Left hindlimb (tissue), 1 donor: Measurements from ENCODE around the gene ACOT8.
"Not testable (repeated sequence)": the region's sequence is repeated elsewhere in the genome, so short reads cannot be mapped to it uniquely, and the experiment has no call there.

Experiments used
- DNase-seq: peaks from one replicate; pipeline ENCODE4 v3.0.0-alpha.2; 2018

The ACOT8 gene

GRCh38 chr20:45857114-45857881 lies at the start of gene ACOT8, which contains the start of gene ZSWIM3:
Gene ACOT8, minus strand, starts transcription at chr20:45857392. Its CDS starts 77 bp downstream, at chr20:45857315.
Gene ZSWIM3, plus strand, starts transcription at chr20:45857614. Its CDS starts 212 bp downstream, at chr20:45857826.
- peak; percentile 97 for DNase-seq

GRCh38 chr20:45905505-45906079 lies 48.4 kb upstream of the ACOT8 start:
- no peak for DNase-seq

GRCh38 chr20:45904583-45905504 lies 47.7 kb upstream of the ACOT8 start:
- no peak for DNase-seq

- DNase-seq = no peak
Observed at GRCh38 chr20:45902199-45902701, 45.1 kb upstream of the ACOT8 start.

GRCh38 chr20:45901332-45901731 lies 44.1 kb upstream of the ACOT8 start:
- not testable (repeated sequence) for DNase-seq

GRCh38 chr20:45899046-45899835 lies 42.0 kb upstream of the ACOT8 start:
- DNase-seq = no peak

GRCh38 chr20:45898285-45898684 lies 41.1 kb upstream of the ACOT8 start:
- DNase-seq = no peak

GRCh38 chr20:45897692-45898091 lies 40.5 kb upstream of the ACOT8 start:
- no peak for DNase-seq

GRCh38 chr20:45897289-45897688 lies 40.1 kb upstream of the ACOT8 start:
- DNase-seq = no peak

- DNase-seq = no peak
Observed at GRCh38 chr20:45896641-45897161, 39.5 kb upstream of the ACOT8 start.

GRCh38 chr20:45894797-45895196 lies 37.6 kb upstream of the ACOT8 start:
- DNase-seq = no peak

GRCh38 chr20:45893831-45894230 lies 36.6 kb upstream of the ACOT8 start:
- no peak for DNase-seq

- no peak for DNase-seq
Observed at GRCh38 chr20:45892828-45893500, 35.8 kb upstream of the ACOT8 start.

GRCh38 chr20:45892049-45892825 lies 35.0 kb upstream of the ACOT8 start:
- DNase-seq = no peak

- peak; percentile 94 for DNase-seq
Observed at GRCh38 chr20:45890985-45891983, 34.1 kb upstream of the ACOT8 start, which contains the start of the genes CTSA and NEURL2. Gene CTSA, plus strand, starts transcription at chr20:45891335. Its CDS starts 234 bp downstream, at chr20:45891569. Gene NEURL2, minus strand, starts transcription at chr20:45891208. Its CDS starts 217 bp downstream, at chr20:45890991.

- DNase-seq = peak; percentile 88
Observed at GRCh38 chr20:45890077-45890984, 33.1 kb upstream of the ACOT8 start.

GRCh38 chr20:45888681-45889080 lies 31.5 kb upstream of the ACOT8 start:
- DNase-seq = no peak

- DNase-seq = no peak
Observed at GRCh38 chr20:45887346-45887715, 30.1 kb upstream of the ACOT8 start, which contains the start of gene SPATA25. Gene SPATA25, minus strand, starts transcription at chr20:45887622. Its CDS starts 32 bp downstream, at chr20:45887590.
